ENCODE results near the gene ITIH3. TPM values are rescaled to one million over a fixed set of nuclear protein-coding genes. Genes with fewer than 3 reads are reported as not detected.

The ITIH3 gene
- polyA plus RNA-seq, 3 donors = 4.1 to 6.0 (median 5.1) TPM

DNA sequence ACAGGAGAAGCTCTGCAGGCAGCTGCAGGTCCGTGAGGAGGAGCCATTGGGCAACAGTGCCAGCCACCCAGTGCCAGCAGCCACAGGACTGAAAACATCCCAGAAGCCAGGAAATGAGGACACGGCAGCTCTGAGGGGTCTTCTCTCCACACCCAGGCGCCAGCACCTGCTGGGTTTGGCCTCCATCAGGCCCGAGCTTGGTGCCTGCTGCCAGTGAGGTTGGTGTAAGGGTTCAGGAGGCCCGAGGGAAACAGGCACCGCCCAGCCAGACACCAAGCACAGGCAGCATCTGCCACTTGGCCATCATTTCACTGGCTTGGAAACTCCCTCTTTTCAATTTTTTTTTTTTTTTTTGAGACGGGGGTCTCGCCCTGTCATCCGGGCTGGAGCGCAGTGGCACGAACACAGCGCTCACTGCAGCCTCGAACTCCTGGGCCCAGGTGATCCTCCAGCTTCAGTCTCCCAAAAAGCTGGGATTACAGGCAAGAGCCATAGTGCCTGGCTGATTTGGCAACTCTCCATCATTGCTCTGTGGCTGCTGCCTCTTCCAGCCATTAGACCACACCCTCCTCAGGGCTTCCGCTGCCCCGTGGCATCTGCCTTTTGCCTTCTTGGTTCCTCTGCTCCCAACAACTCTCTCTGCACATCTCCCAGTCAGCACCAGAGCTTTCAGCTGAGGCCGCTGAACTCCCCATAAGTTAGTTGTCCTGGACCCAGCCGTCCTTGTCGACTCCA lies 1.5 kb upstream of the ITIH3 start:
- DNase-seq (ENCODE audit: low read depth in 3 of 3, low spot score in 2 of 3) = no peak

DNA sequence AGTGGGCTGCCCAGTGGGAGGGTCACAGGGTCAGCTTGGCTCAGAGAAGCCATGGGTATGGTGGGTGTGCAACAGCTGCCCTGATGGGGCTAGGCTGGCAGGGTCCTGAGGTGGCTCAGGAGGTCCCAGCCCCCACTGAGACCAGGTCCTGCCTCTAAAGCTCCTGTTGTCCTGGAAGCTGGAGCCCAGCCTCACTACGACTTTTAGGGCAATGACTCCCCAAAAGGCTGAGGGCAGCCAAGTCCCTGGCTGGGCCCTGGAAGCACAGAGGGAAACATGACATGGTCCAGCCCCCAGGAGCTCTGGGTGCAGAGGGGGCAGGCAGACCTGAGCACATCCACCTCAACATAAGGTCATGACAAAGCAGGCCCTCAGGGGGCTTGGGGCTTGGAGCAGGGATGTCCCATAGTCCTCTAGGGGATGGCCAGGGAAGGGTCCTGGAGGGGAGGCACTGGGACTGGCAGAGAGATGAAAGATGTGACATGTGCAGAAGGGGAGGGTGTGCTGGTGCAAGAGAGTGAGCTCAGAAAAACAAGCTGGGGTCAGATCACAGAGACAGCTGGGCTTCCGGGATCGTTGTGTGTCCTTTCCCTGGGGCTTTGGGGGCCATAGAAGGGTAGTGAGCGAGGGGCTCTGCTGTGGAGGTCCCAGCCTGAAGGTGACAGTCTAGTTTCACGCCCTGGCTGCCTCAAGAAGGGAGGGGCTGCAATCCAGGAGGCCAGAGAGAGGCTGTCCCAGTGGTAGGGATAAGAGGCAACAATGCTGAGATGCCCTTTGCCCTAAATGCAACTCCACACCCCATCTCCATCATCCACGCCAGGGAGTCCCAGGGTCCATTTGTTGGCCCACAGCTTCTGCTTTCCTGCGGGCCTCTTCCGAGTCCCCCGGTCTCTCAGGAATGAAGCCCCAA lies 639 bp upstream of the ITIH3 start:
- no peak for DNase-seq (ENCODE audit: low read depth in 3 of 3, low spot score in 2 of 3)

DNA sequence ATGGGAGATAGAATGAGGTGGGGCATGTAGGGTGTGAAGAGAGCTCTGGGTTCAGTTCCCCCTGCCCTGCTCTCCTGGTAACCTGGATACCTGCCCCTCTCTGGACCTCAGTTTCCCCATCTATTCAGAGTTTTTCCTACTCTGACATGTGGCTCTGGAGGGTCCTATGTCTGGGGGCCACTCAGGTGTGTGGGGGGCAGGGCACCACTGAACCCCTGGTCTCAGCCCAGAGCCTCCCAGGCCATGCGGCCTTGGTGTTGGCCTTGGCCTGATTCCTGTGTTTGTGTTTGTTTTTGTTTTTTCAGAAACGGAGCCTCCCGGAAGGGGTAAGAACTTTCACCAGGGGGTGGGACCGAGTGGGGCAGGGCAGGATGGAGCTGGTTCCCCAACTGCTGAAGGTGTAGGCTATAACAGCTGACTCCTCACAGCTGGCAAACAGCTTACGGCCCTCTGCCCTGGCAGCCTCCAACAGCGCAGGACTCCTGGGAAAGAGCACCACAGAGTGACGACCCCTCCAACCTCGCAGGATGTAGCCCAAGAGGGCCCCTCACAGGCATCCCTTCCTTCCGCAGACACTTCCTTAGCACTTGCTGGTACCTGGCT lies 803 bp downstream of the ITIH3 start:
- no peak for DNase-seq (ENCODE audit: low read depth in 3 of 3, low spot score in 2 of 3)

DNA sequence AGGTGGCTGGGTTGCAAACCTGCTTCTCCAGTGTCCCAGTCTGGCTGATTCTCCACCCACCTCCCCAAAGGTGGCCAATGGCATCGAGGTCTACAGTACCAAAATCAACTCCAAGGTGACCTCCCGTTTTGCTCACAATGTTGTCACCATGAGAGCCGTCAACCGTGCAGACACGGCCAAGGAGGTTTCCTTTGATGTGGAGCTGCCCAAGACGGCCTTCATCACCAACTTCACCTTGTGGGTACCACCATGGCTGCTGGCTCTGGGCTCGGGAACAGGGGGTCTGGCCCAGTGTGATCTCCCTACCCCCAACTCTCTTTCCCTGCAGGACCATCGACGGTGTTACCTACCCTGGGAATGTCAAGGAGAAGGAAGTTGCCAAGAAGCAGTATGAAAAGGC lies 1.8 kb downstream of the ITIH3 start:
- no peak for DNase-seq (ENCODE audit: low read depth in 3 of 3, low spot score in 2 of 3)

DNA sequence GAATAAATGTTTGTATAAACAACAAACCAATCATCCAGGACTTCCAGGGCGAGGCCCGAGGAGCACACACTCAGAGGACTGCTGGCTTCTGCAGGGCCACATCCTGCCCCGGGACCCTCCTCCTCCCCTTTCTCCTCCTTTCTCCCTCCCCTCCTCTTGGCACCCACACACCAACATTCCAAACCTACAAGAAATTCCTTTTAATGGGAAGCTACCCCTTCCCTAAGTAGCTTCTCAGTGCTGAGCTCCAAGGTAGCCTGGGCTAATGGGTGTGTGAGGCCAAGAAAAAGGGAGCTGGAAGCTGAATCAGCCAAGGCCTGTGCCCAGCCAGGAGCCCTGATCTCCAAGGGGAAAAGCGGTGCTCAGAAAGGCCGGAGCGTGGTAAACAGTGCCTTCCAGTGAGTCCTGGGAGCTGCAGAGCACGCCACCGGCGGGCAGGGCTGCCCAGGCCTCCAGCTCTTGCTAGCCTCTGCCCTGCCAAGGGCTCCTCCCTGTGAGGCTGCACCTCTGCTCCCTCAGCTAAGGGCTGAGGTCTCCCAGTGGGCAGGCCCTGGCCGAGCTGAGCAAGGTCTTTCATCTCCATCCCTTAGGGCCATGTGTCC lies 3.9 kb downstream of the ITIH3 start:
- no peak for DNase-seq (ENCODE audit: low read depth in 3 of 3, low spot score in 2 of 3)

DNA sequence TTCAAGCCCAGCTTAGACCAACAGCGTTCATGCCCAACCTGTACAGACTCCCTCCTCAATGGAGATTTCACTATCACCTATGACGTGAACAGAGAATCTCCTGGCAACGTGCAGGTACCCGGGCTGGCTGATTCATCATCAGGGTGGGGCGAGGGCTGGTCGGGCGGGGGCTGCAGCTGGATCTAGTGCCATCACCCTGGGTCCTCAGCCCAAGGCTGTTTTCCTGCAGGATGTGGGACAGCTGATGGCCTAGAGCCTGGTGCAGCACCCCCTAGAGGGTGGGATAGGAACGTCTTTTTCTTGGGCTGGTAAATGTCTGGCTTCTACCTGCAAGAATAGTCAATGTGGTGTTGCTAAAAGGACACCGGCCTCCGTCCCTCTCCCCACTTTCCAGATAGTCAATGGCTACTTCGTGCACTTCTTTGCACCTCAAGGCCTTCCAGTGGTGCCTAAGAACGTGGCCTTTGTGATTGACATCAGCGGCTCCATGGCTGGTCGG lies 4.4 kb downstream of the ITIH3 start:
- no peak for DNase-seq (ENCODE audit: low read depth in 3 of 3, low spot score in 2 of 3)

DNA sequence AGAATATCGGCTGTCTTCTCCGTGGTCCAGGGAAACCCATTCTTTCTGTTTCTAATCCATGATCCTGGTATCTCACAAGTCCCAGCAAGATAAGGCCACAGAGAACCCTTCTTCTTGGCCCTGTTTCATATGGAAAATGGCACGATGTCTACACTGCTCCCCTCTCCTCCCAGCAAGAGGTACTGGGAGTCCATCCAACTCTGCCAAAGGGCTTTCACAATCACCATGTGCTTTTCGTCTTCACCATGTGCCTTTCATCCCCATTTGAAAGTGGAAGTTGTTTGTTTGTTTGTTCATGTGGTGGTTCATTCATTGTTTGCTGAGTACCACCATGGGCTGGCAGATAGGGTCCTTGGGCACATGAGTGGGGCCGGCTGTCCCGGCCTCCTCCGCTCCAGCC lies 5.5 kb downstream of the ITIH3 start:
- no peak for DNase-seq (ENCODE audit: low read depth in 3 of 3, low spot score in 2 of 3)

DNA sequence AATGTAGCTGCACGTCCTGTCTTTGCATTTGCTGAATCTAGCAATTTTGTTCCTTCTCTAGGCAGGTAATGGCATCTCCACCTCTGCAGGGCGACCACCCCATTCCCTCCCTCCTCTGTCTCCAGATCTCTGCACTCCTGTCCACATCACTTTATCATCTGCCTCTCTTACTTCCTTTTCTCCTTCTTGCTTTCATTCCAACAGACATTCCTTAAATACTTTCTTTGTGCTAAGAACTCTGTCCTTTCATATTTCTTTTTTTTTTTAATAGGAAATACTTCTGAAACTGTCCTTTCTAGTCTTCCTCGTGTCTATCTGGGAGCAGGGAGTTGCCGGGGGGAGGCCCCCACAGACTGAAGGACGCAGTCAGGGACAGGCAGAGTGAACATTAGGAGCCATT lies 7.2 kb downstream of the ITIH3 start:
- no peak for DNase-seq (ENCODE audit: low read depth in 3 of 3, low spot score in 2 of 3)

DNA sequence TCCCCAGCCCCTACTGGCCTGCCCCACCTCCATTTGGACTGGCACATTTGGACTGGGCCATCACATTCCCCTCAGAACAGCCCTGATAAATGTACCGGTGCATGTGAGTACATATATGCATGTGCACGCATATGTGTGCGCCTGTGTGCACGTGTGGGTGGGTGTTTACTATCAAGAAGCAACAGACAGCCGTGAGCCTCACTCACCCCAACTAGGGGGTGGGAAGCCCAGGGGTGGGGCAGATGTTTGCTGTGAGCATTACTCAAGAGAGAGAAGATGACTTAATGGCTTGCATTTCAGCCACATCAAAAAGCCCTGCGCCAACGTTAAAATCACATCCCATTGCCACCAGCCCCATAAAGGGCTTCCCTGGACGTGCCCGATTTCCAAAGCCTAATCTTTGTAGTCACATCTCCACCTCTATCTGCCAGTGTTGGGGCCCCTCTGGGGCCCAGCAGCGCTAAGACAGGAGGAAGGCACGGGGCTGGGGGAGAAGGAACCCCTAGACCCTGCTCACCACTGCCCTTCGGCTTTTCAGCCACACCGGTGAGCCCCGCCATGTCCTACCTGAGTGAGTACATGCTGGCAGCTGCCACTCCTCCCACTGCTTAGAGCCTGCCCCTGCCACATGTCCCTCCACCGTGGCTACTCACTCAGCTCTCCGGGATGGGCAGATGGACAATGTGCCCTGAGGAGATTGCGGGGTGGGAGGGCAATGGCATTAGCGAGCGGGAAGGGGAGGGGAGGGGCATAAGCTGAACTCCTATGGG lies 10.9 kb downstream of the ITIH3 start:
- no peak for DNase-seq (ENCODE audit: low read depth in 3 of 3, low spot score in 2 of 3)

DNA sequence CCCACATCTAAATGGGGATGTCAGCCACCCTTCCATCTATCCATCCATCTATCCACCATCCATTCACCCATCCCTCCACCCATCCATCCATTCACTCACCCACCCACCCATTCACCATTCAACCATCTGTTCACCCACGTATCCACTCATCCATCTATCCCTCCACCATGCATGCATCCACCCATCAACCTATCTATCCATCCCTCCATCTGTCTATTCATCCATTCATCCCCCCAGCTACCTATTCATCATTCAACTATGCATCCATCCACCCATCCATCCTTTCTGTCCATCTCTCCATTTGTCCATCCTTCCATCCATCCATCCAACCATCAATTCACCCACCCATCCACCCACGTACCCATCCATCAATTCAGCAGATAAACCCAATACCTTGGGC lies 14.6 kb downstream of the ITIH3 start:
- no peak for DNase-seq (ENCODE audit: low read depth in 3 of 3, low spot score in 2 of 3)

DNA sequence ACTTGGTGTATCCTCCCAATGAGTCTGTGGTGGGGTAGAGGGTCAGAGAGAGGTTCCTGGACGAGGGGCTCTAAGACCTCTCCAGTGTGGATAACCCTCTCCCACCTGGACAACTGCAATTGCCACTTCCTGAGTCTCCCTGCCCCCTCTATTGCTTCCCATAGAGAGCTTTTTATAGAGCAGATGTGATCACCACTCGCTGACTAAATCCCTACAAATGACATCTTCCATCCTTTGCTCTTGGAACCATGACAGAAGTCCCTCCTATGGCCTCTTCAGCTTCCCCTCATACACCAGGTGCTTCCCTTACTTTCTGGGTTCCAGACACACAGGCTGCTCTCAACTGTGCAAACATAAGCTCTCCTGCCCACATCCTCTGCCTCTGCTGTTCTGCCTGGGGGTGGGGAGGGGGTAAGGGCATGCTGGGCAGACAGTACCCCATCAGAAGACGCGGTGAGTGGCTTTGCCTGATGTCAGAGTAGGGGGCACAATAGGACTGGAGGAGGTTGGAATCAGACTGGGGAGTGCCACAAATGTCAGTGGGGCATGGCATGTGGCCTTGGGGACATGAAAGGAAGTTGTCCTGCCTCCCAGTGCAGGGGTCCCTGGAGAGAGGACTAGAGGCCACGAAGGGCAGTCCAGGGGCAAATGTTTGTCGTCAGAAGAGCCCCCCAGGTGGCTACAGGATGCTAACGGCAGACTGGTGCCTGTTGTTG lies 15.2 kb downstream of the ITIH3 start:
- no peak for DNase-seq (ENCODE audit: low read depth in 3 of 3, low spot score in 2 of 3)

DNA sequence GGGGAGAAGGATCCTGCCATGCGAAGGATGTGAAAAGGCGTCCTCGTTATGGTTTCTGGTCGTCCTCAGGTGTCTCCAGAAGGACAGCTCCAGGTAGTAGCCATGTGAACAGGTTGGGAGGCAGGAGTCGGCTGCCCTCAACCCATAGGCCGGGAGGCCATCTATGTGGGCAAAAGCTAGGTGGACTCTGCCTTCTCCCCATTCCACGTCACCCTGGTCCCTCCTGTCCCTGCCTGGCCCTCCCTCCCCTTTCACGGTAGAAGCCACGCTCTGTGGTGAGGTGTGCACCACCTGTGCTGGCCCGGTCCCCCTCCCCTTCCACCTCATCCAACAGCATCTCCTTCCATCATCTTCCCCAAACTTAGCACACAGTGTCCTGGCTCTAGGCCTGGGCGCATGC lies 16.3 kb downstream of the ITIH3 start:
- DNase-seq (ENCODE audit: low read depth in 3 of 3, low spot score in 2 of 3) = no peak

DNA sequence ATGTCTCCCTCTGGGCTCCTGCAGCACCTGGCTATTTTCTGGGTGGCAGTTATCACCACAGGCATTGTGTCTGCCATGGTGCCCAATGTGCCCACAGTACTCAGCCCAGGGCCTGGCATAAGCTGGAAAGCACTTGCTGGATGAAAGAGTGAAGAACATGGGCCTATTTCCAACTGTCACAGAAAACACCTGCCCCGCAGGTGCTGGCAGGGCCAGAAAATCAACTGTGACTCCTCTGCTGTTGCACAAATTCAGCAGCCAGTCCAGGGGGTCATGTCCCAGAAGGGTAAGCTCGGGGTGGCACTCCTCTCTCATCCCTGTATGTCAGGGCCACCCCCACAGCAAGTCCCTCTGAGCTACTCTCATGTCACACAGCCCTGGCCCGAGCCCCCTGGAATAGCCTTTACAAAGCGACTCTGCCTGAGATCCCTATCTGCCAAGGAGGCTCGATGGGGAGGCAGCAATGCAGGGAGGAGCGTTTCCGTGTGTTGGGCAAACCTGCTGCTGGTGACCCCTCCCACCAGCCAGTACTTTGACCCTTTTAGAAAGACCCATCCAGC lies 16.9 kb downstream of the ITIH3 start:
- DNase-seq (ENCODE audit: low read depth in 3 of 3, low spot score in 2 of 3) = no peak

DNA sequence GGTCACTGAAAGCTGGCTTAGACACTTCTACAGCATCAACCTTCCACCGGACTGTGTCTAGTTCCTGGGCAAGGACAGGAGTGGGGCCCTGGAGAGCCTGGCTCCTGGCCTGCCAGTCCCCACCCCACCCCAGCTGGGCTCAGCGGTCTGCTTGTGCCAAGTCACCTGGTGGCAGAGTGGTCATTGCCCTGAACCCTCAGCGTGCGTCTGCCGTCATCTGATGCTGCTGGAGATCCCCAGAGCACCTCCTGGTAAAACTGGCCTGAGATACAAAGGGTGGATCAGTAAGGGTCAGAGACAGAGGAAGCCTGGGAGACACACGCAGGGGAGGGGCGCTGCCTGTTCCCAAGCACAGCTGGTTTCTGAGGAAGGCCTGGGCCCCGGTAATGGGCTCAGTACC lies 19.2 kb downstream of the ITIH3 start:
- no peak for DNase-seq (ENCODE audit: low read depth in 3 of 3, low spot score in 2 of 3)

DNA sequence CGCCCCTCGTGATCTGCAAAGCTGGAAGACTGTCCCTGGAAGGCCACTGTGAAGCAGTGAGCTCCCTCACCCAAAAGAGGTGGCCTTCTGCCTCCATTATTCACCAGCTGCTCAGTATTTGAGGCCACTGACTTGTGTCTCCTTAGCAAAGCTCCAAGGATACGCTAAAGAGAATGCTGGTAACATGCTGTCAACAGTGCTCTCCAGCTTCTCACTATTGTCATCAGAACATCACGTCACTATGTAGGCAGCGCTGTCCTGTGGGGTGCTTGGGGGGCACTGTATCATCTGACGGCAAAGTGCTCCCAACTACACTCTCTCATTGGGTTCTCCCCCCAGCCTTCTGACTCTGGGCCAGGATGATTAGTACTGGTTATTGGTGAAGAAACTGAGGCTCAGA lies 21.6 kb downstream of the ITIH3 start:
- no peak for DNase-seq (ENCODE audit: low read depth in 3 of 3, low spot score in 2 of 3)

DNA sequence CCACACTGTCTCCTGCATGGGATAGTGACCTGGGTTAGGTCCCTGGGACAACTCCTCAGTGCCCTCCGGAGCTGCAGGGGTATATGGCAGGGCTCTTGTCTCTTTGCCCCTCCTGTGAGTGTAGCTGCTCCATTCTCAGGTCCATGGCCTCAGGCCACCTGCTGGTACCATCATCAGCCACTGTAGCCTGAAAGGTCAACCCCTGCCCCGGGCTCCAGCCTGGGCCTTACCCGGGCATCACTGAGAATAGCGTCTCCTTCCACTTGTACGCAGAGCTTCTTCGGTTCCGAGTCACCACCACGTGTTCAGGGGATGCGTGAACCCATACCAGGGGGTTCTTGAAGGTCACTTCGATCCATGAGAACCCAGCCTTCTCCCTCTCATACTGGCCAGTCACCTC lies 22.1 kb downstream of the ITIH3 start:
- no peak for DNase-seq (ENCODE audit: low read depth in 3 of 3, low spot score in 2 of 3)

DNA sequence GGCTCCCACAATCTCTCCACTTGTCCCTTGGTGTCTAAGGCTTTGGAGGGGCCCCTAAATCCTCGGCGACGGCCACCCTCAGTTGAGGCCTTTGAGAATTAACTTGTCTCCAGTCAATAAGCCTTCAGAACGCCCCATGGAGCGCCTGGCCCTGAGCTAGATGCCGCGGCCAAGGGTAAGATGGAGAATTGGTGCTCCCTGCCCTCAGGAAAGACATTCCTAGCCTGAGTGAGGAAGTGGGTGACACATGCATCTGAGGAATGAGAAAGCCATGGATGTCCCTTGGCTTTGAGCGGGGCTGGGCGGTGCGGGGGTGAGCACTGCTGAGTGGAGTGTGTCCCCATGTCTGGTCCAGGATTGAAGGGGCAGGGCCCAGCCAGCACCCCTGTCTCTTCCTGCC lies 22.6 kb downstream of the ITIH3 start:
- DNase-seq (ENCODE audit: low read depth in 3 of 3, low spot score in 2 of 3) = no peak

DNA sequence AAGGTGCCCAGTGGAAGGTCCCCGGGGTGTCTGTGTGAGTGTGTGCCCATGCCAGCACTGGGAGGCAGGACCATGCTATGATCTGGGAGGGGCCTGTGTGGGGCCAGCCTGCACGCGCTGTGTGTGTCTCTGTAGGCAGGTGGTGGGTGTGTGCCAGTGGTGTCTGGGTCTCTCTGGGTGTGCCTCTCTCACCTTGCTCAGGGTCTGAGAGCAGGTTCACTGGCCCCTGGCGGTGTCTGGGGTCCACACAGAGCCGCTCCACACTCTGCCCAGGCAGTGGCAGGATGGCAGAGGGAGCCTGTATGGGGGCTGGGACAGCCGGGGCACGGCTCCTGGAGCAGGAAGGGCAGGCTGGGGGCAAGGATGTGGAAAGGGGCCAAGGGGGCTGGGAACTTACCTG lies 23.3 kb downstream of the ITIH3 start:
- no peak for DNase-seq (ENCODE audit: low read depth in 3 of 3, low spot score in 2 of 3)

DNA sequence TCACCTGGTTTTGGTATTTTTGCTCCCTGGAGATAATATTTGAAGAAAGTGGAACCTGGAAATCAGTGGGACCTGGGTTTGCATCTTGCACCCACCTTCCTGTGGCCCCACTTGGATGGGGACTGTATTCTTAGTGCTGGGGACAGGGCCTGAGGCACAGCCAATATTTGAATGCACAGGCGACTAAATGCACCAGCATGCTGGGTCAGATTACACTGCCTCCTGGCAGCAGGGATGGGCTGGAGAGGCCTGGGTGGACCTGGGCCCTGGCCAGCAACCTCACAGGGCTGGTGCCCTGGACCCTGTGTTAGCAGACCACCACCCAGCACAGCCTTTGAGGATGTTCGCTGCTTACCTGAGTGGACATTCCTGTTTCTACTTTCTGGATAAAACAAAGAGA lies 25.3 kb downstream of the ITIH3 start:
- no peak for DNase-seq (ENCODE audit: low read depth in 3 of 3, low spot score in 2 of 3)
